ENCODE measurements around the gene PTPRG.

PTPRG gene

DNA sequence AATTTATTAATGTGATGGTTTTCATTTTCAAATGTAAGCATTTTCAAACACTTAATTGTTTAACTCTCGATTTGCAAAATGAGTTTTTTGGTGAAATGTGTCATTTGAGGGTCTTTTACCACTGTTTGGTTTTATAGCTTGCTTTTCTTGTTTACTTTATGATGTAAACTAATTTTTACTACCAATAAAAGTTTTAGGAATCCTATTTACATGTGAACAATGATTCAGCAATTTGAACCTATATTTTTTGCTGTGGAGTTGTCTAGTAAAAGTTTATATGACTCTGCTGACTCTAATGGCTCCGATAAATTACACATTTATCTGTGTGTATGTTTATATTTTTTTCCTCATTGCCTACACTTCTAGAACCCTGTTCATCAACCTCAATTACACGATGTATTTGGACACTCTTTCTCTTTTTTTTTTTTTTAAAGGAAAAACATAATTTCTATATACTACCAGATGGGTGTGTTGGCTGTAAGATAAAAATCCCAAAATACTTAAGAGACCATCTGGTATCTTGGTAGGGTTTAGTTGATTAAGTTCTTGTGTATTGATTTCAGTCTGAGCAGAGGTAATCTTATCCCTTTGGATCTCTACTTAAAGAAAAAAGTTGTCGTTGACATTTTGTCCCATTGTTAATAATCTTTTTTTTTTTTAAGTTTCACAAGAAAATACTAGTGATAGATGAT lies 89.5 kb downstream of the PTPRG start:
- DNase-seq (ENCODE audit: low read depth), result peak; percentile 26

DNA sequence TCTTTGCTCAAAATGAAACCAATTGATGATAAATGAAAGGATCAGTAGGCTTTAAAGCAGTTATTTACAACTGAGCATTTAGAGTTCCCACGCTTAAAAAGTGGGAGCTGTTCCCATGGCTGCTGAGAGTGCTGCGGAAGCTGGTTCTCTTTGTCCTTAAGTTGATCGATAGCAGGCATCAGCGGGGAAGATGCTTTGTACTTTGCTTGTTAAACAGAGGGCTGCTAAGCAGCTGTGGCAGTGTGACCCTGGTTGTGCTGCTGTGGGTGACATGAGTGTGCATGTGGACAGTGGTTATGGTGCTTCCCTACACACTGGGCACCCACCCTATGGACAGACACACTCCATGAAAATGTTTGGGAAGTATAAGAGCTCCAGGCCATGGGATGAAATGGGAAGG lies 96.3 kb downstream of the PTPRG start:
- DNase-seq (ENCODE audit: low read depth), result no peak

DNA sequence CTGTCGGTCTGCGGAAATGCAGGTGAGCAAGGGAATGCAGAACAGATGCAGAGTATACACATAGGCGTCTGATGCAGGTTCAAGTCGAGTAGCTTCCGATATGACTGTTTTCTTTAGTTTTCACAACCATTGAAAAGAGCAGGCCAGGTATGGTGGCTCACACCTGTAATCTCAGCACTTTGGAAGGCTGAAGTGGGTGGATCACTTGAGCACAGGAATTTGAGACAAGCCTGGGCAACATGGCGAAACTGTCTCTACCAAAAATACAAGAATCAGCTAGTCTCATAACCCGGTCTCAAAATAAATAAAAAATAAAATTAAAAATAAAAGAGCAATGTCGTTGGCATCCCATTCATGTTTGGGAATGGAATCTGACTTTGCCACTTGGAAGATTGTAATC lies 101.5 kb downstream of the PTPRG start:
- DNase-seq (ENCODE audit: low read depth), result no peak

DNA sequence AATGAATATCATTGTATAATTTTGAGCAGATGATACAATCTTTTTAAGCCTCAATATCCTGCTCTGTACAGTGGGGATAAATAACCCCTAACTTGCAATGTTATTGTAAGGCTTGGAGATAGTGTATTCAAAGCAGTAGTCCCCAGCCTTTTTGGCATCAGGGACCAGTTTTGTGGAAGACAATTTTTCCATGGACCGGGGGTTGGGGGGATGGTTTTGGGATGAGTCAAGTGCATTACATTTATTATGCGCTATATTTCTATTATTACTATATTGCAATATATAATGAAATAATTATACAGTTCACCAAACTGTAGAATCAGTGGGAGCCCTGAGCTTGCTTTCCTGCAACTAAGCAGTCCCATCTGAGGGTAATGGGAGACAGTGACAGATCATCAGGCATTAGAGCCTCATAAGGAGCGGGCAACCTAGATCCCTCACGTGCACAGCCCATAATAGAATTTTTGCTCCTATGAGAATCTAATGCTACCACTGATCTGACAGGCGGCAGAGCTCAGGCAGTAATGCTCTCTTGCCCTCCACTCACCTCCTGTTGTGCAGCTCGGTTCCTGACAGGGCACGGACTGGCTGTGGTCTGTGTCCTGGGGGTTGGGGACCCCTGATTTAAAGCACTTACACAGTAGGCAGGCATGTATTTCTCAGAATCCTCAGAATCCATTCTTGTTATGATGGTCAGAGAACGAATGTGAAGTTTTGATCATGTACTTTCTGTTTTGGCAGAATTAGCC lies 102.2 kb downstream of the PTPRG start:
- no peak for DNase-seq (ENCODE audit: low read depth)

DNA sequence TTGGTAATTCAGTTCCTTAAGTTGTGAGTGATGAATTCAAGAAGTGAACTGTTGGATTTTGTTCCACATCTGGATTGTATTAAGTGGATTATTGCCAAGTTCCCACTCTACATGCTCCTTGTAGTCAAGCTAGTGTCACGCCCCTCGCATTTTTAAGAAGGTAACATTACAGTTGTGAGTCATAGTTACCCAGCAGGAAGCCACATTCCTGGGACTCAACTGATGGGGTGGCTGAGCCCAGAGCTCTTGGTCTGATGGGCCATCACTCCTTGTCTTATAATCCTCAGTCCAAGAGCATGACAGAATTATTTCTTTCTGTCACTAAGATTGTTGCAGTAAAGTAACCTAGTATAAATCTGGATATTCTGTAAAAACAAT lies 102.7 kb downstream of the PTPRG start:
- DNase-seq (ENCODE audit: low read depth), result peak; percentile 98

DNA sequence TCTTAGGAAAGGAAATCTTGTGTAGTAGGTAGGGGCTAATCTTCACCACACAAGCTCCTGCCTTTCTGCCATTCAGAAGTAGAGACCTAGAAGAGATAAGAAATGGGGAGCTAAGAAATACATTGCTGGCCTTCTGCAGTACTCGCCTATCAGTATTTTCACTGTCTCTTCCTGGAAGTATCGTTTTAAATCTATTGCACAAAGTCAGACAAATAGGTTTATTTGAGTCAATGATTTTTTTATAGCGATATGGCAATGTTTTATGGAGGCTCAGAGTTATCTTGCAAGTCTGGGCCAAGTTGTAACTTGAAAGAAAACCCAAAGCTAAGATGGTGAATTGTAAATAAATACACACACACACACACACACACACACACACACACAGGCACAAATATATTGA lies 103.8 kb downstream of the PTPRG start:
- DNase-seq (ENCODE audit: low read depth), result no peak

DNA sequence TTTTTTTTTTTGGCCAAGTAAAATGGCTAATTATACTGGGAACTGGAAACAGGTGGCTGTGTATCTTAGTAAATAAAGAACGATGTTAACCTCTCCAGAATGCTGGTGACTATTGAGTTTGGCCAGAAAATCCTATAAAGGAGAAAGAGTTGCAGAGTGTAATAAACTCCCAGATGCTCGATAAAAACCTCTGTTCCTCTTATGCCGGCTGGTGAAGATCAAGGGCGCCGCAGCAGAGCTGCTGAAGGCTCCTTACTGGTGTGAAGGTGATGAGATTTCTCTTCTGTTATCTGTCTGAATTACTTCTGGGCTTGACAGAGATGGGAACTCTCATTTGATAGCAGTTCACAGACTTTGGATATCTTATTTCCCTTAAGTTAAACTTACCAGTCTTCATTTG lies 104.6 kb downstream of the PTPRG start:
- DNase-seq (ENCODE audit: low read depth), result no peak

DNA sequence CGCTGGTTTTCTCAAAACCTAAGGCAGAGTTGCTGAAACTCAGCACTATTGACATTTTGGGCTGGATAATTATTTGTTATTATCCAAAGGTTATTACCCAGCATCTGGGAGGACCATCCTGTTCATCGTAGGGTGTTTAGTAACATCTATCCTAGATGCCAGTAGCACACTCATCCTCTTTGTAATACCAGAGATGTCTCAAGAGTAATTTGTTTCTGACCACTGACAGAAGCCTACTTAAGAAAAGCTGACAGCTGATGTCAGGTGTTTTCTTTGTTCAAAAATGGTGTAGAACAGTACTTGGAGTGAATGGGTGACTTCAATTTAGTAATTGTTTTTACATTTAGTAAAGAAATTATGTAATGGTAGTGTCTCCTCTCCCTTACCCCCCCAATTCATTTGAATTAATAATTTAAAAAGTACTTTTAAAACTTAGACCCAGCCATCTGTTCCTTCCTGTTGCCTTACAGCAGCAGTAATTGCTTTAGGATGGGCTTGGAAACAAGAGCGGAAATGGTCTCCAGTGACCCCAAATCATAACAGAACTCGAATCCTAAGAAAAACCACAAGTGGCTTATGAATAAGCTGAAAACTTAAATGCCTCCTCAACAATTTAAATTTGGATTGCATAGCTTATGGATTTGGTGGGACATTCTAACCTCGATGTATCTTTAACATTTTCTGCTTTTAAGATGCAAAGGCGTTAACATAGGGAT lies 105.4 kb downstream of the PTPRG start:
- DNase-seq (ENCODE audit: low read depth), result no peak

DNA sequence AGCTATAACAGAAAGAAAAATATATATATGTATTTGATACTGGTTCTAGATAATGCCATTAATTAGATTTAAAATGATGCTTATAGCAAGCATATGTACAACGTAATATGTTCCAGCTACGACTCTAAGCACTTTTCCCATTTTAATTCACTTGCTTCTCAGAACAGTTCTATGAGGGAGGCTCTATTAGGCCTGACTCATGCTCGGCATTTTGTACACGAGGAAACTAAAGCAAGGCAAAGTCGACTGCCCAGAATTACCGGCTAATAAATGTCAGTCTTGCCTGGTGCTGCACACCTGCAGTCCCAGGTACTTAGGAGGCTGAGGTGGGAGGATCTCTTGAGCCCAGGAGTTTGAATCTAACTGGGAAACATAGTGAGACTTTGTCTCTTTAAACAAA lies 106.0 kb downstream of the PTPRG start:
- DNase-seq (ENCODE audit: low read depth), result no peak

DNA sequence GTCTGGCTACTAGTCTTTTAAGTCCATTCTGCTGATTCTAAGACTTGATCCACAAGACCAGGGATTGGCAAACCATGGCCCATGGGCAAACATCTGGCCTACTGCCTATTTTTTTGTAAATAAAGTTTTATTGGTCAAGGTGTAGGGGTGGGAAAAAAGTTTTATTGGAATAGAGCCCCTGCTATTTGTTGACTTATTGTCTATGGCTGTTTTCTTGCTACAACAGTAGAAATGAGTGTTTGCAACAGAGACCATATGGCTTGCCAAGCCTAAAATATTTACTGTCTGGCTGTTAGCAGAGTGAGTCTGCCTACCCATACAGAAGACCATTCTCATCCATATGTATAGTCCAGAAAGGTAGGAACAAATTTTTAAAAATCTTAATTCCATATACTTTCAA lies 106.4 kb downstream of the PTPRG start:
- DNase-seq (ENCODE audit: low read depth), result peak; percentile 19

DNA sequence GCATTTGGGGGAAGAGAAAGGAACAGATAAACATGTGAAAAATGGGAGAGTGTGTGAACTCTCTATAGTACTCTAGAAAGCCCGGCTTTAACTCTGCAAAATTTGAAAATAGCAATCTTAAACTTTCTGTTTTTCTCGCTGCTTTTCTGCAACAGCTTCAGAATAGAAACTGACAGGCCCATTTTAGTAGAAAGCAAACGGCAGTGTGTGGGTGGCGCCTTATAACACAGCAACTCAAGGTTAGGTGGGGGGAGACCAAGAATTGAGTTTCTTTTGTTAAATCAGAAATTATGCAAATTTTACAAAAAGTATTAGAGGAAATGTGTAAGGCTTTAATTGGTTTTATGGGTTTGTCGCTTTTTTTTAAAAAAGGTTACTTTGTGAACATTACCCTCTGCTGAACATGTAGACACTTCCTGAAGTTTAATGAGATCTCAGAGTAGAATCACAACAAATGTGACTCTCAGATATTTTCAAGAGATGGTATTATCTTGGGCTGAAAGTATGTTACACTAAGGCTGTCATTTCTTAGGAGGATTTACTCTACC lies 107.0 kb downstream of the PTPRG start:
- no peak for DNase-seq (ENCODE audit: low read depth)

DNA sequence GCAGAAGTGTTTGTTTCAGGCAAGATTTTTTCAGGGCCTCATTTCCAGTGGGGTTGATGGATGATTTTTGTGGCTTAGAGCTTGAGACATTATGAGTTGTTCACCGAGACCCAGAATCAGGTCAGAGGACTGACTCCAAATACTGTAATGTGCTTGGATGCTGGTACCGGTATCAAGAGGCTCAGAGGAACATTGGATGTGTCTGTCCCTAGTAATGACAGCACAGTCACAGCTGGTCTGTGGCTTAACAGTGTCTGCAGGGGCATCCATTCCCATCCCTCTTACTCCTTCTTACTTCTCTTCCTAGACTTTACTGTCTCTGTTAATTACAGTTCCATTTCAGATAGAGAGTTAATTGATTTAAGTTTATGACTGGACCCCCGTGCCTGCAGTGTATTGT lies 107.8 kb downstream of the PTPRG start:
- no peak for DNase-seq (ENCODE audit: low read depth)

DNA sequence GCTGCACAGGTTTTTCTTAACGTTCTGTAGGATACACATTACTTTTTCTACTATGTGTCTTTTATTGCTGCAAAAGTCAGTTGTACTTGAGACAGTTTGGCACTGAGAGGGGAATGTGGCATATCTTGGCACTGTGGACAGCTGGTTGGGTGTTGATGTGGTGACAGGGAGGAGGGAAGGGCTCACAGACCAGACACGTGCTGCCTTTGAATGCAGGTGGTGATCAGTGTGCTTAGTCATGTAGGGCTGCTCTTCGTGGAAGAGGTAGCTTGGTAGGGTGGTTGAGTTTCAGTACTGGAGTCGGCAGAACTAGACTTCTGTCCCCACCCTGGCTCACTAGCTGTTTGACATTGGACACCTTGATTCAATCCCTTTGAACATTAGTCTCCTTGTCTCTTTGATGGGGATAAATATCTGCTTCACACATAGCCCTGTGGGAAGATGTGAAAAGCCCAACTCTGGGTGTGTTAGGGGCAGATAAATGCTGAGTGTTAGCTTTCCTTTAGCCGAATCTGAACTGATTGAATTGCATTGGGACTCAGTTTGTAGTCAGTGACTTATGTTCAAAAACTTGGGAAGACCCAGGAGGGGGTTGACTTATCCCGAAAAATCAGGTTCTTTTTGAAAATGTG lies 108.4 kb downstream of the PTPRG start:
- DNase-seq (ENCODE audit: low read depth), result no peak

DNA sequence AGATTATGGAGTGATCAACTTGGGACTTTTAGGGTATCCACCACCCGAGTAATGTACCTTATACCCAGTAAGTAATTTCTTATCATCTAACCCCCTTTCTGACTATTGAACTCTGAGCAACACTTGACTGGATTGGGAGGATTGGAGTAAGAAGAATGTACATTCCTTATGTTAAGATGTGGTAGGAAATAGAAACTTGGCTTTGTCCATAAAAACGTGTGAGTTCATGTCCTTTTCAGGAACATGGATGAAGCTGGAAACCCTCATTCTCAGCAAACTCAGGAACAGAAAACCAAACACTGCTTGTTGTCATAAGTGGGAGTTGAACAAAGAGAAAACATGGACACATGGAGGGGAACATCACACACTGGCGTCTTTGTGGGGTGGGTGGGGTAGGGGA lies 112.3 kb downstream of the PTPRG start:
- peak; percentile 35 for DNase-seq (ENCODE audit: low read depth)

DNA sequence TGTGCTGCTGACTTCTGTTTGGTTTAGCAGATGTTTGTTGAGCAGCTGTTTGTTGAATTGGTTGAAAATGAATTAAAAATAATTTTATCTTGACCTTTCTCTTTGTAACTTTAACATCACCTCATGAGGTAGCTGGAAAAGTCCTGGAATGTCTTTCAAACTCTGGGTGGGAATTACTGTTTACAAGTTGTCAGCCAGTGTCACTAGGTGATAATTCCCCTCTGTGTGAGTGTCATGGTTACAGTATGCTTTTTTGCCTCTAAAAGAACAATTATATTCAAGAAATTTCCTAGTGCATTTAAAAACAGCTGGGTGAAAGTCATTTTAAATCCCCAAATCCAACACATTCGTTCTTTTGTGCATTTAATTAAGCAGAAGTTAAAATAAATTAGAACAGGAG lies 113.2 kb downstream of the PTPRG start:
- no peak for DNase-seq (ENCODE audit: low read depth)

DNA sequence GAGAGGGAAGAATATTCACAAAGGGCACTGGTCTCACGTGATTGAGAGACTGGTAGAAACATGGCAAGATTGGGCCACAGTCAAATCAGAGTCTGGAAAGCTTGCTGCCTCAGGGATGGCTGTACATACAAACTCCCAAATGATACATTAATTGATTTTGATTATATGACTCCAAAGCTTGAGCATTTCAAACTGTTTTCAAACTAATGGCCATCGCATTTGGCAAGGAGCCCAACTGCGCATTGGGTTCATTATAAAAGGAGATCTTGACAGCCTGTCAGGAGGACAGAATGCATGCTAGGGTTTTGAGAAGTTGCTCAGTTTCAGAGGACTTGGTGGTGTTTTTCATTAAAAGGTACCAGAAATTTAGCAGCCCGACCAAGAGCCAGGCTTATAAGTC lies 117.7 kb downstream of the PTPRG start:
- no peak for DNase-seq (ENCODE audit: low read depth)

DNA sequence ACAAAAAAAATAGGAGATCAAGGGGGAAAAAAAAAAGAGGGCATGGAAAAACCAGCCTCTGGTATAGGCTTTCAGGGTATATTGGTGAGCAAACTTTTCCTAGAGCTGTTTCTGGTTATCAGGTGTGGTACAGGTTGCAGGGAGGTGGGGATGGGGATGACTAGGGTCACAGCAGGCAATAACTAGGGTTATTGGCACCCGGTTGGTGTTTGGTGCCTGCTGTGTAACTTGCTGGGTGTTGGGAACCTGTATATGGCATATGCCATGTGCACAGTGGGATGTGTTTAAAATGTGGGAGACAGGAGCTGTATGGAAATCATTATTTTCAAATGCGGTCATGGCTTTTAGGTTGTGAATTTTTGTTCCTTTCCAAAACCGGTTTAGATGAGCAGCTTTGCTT lies 119.2 kb downstream of the PTPRG start:
- DNase-seq (ENCODE audit: low read depth), result no peak

DNA sequence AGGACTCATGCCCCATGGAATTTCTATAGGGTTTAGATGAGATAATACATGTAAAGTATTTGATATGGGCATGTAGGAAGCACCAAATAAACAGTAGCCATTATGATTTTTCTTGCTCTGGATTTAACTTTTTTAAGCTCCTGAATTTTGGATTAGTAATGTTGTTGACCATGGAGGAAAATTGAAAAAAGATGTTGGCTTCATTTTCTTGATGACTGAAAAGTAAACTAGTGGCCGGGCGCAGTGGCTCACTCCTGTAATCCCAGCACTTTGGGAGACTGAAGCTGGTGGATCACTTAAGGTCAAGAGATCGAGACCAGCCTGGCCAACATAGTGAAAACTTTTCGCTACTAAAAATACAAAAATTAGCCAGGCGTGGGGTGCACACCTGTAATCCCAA lies 120.3 kb downstream of the PTPRG start:
- DNase-seq (ENCODE audit: low read depth), result no peak

DNA sequence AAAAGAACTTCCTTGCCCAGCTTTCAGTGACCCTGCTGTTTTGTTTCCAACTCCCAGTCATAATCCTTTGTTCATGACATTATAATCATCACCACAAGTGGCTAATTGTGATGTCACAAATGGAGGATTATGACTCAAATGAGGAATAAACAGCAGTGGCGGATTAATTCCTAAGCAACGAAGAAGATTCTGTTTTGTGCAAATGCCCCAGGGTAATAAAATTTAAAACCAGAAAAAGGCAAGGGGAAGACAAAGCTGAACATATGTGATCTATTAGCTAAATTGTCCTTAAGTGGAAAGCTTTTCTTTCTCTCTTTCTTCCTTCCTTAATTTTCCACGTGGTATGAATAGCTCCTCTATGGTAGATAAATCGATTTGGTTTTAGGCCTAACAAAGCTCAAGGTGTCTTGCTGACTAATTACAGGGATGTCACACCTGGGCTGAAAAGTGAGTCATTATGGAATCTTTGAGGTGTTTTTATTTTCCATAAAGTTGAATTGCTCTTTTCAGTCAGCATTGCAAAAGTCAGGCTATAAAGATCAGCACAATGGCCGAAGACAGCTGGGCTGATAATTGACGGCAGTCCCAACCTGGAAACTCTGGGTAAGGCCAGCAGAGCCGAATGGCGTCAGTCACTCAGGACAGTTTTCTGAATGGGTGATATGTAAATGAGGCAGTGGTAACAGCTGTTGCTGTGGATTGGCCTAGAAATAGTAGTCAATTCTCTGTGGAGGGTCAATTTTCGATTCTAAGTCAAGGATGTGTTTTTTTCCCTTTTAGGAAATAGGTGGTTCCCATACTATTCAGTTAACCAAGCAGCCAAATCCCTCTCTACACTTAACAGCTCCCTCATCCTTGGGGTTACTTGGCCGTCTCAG lies 121.5 kb downstream of the PTPRG start:
- DNase-seq (ENCODE audit: low read depth), result peak; percentile 76

DNA sequence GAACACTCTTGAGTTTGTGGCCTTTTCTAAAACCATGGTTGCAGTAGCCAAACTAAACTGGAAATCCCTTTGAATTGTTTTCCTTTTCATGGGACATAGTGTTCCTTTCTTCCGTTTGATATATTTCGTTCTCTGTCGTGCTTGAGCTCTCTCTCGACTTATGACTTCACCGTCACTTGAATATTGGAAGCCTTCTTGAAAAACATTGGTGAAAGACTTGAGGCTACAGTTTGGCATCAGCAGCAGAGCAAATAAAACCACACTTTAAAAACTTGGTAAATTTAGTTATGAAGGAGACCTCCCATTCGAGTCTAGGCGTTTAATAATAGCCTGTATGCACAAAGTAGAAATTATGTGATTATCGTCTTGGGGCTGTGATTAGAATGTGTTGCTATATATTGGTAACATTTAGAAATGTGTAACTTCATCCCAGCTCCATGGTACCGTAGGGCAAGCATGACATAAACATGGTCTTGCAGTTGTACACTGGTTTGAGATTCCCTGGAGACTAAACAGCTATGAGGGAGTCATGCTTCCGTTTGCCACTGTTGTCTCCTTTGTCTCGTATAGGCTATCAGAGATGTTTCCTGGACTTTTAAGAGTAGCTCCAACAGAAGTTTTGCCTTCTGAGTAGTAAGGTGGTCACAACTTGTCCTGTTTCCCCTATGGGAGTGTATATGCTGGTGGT lies 122.3 kb downstream of the PTPRG start:
- DNase-seq (ENCODE audit: low read depth), result no peak

DNA sequence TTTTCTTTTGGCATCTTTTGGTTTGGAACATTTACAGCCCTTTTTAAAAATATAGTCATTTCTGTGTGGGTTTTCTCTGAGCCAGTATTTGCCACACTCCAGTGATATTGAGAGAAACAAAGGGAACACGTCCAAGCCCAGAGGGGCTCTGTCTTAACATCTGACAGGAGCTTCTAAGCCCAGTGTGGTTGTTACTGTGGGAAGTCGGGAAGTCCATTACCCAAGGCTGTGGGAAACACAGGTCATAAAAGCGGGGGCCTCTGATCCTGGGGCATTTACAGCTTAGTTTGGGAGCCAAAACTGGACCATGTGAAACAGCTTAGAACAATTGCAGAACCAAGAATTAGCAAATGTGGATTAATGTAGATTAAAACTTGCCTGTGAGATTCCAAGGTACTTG lies 123.0 kb downstream of the PTPRG start:
- no peak for DNase-seq (ENCODE audit: low read depth)

Measured in EH (cell line).